ENCODE measurements around the gene OAT. TPM values are rescaled to one million over a fixed set of nuclear protein-coding genes. Genes with fewer than 3 reads are reported as not detected.

OAT gene
- total and polyA plus RNA-seq, 8 donors = 9.9 to 35.5 (median 20.5) TPM

DNA sequence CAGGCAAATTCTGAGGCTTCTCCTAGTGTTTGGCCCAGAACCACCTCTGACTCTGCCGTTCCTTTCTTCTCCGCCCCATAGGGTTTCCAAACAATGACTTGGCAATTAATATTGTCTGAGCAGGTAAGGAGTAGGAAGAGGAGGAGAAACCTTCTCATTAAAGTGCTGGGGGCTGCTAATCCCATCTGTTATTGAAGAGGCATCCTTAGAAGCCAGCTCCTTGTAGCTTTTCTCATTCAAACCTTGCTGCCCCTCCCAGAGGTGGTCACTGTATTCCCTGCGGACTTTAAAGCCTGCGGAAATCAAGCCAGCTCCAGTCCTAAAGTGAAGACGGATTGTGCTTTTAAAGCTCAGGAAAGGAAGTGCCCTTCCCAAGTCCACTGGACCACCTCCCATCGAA, 32.6 kb upstream of the OAT start:
- DNase-seq = no peak
- no peaks in the 10 kb centered on the region for H3K36me3 ChIP-seq
- TF ChIP-seq, protein P1, sequence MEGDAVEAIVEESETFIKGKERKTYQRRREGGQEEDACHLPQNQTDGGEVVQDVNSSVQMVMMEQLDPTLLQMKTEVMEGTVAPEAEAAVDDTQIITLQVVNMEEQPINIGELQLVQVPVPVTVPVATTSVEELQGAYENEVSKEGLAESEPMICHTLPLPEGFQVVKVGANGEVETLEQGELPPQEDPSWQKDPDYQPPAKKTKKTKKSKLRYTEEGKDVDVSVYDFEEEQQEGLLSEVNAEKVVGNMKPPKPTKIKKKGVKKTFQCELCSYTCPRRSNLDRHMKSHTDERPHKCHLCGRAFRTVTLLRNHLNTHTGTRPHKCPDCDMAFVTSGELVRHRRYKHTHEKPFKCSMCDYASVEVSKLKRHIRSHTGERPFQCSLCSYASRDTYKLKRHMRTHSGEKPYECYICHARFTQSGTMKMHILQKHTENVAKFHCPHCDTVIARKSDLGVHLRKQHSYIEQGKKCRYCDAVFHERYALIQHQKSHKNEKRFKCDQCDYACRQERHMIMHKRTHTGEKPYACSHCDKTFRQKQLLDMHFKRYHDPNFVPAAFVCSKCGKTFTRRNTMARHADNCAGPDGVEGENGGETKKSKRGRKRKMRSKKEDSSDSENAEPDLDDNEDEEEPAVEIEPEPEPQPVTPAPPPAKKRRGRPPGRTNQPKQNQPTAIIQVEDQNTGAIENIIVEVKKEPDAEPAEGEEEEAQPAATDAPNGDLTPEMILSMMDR (IDR thresholded peaks at IDR 0.05) = no peak
- peaks cover 0 to 38% (median 16%) of the 10 kb centered on the region in 4 donors for H3K27me3 ChIP-seq
- no peak for FAIRE-seq
- peaks cover 0 to 9% (median 7%) of the 10 kb centered on the region in 3 donors for H3K4me1 ChIP-seq
- 16 to 18% methylated on average over 6 of the region's 6 CpGs for WGBS, 2 donors
- ATAC-seq = no peak
- H3K9me3 ChIP-seq = no peaks in the 10 kb centered on the region
- intact Hi-C loops (cut with DNase I) = no loop called here
- H3K27ac ChIP-seq = no peak overlapping the region
- no peak overlapping the region for H3K4me3 ChIP-seq

DNA sequence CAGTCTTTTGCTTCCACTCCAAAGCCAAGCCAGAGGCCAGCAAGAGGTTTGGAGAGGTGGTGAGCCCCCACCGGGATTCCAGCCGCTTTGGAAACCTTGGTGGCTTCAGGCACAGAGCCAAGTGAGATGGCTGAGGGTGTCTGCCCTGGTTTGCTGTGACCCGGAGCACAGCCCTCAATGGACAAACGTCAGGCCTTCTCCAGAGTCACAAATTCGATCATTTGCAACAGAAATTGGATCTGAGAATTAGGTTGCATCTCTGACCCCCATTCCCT, 32.0 kb upstream of the OAT start:
- TF ChIP-seq, protein P1 (IDR thresholded peaks at IDR 0.05) = no peak
- H3K36me3 ChIP-seq = no peaks in the 10 kb centered on the region
- no peaks in the 10 kb centered on the region for H3K9me3 ChIP-seq
- intact Hi-C loops (cut with DNase I) = no loop called here
- no peak for ATAC-seq
- peaks cover 0 to 9% (median 7%) of the 10 kb centered on the region in 3 donors for H3K4me1 ChIP-seq
- 5 to 9% methylated on average over 5 of the region's 5 CpGs for WGBS, 2 donors
- H3K27me3 ChIP-seq = peaks cover 0 to 38% (median 17%) of the 10 kb centered on the region in 4 donors
- no peak for DNase-seq
- no peak for FAIRE-seq
- H3K4me3 ChIP-seq = no peak overlapping the region
- H3K27ac ChIP-seq = no peak overlapping the region

DNA sequence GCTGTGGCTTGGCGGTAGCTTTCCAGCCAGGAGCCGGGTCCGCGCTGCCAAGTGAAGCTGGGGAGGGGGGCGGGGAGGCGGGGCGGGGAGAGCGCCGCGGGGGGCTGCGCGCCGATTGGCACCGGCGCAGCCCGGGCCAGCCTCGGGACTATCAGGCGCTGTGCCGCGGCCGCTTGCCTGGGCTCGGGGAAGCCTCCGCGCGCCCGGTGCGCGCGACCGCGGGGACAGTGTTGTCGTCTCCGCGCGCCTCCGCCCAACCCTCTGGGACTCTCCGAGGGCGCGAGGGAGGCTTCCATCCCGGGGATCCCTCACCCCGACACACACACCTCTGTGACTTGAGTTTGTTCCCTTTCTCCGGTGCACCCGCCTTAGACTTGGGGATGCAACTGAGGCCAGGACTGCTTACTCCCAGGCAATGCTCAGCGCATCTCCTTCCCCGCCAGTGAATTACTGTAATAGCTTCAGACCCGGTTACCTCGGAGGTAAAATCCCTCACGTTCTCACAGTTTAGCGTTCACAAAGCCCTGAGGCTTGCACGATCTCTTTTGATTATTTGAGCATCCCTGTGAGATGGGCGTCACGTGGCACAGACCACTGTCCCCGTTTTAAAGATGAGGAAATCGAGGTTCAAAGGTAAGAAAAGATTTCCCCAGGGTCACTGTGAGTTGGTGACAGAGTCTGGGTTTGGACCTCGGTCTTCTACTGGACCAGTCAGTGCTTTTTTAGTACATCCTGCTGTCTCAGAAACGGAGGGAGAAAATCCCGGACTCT, 31.5 kb upstream of the OAT start, which contains the start of gene NKX1-2:
Gene NKX1-2 (minus strand): TSS at position 24 of the 771 bp plus-strand sequence. CDS start 92 bp downstream, outside the sequence.
- no peak within 1 kb of the TSS for H3K27ac ChIP-seq
- ATAC-seq (peak in 1 of 4 donors; percentile 16), FAIRE-seq (no peak), DNase-seq (no peak)
- no peaks in the 10 kb centered on the region for H3K9me3 ChIP-seq
- H3K27me3 ChIP-seq = peaks cover 0 to 38% (median 17%) of the 10 kb centered on the region in 4 donors
- 2% methylated on average over 42 to 55 of the region's 57 CpGs for WGBS, 2 donors
- TF ChIP-seq, protein P1 (IDR thresholded peaks at IDR 0.05) = no peak
- intact Hi-C loops (cut with DNase I) = no loop called here
- H3K36me3 ChIP-seq = no peaks in the 10 kb centered on the region
- peaks cover 0 to 9% (median 7%) of the 10 kb centered on the region in 3 donors for H3K4me1 ChIP-seq
- peak within 1 kb of the TSS in 1 of 4 donors; percentile 25 for H3K4me3 ChIP-seq

DNA sequence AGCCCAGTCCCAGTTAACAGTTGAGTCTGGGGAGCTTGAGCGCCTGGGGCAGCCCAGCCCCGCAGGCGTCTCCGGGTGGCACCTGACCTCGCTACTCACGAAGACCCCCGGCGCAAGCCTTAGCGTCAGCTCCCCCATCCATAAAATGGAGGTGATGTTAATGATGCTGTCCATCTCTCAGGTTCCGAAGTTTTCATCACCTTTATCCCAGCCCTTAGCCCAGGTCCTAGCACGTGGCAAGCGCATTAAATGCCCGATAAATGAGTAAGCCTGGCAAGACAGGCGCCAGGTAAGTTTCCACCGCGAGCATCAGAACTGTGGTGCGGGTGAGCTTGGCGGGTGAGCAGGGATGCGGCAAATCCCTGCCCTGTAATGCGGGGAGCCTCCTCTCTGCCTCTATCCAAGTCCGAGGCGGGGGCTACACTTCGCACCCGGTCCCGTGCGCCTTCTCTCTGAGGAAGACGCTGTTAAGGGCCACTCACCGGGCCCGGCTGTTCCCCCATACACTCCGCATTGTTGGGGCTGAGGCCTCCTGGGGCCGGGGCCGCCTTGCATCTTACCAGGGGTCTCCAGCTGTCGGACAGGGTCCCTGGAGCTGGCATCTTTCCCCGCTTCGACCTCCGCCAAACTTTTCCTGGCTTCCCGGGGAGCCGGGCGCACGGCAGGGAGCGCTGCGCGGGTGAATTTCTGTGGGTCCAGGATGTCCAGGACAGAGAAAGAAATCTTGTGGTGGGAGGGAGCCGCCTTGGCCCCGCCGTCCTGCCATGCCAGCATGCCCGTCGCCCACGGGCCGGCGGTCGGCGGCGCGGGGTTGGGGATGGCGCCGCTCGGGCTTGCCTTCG, 30.7 kb upstream of the OAT start:
- no peak for DNase-seq
- FAIRE-seq = no peak
- TF ChIP-seq, protein P1 (IDR thresholded peaks at IDR 0.05) = no peak
- H3K36me3 ChIP-seq = no peaks in the 10 kb centered on the region
- H3K4me3 ChIP-seq = peak overlapping the region in 1 of 4 donors; percentile 25
- H3K4me1 ChIP-seq = peaks cover 0 to 9% (median 7%) of the 10 kb centered on the region in 3 donors
- WGBS, 2 donors = 2 to 4% methylated on average over 59 of the region's 59 CpGs
- no peaks in the 10 kb centered on the region for H3K9me3 ChIP-seq
- peaks cover 0 to 38% (median 17%) of the 10 kb centered on the region in 4 donors for H3K27me3 ChIP-seq
- peak in 2 of 4 donors; percentile 23 to 25 for ATAC-seq
- intact Hi-C loops (cut with DNase I) = no loop called here
- no peak overlapping the region for H3K27ac ChIP-seq
